ENCODE results near the gene TRPV6. TPM values are rescaled to one million over a fixed set of nuclear protein-coding genes. Genes with fewer than 3 reads are reported as not detected.
A peak's percentile ranks its signal among the peaks of the same experiment; 100 is the strongest.

The TRPV6 gene
- total RNA-seq, 6 donors from 2014 or later = 0.23 to 1.5 (median 0.68) TPM

DNA sequence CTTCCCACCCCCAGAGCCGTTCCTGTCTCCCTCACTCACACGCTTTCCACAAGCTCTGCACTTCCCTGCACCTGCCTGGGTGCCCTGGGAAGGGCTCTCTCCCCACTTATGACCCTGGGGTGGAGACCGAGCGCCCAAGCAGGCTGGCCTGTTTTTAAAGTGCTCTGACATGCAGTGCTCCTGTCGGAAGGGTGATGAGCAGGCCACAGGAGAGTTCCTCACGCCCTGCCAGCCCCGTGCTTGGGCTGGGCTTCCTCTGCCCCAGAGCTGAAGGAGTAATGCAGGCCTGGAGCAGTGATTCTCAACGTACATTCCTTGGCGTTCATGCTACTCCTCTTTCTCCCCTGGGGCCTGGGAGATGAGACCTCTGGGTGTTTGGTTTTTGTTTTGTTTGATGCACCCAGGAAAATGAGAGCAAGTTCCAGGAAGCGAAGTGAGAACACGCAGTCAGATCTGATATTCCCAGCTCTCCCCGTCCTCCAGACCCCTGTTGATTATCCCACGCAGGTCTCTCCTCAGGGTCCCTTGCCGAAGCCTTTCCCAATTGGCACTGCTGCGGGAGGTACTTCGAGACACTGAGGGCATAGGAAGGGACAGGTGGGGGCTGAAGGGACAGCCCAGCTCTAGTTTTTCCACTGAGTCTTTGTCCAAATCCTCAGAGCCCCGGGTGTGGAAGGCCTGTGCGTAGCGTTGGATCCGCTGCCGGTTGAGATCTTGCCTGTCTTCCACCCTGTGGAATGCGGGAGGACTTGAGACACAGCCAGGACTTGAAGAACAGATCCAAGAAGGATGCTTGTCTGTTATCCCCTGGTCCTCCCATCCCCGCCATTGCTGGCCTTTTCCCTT, 14.1 kb downstream of the TRPV6 start:
- Histone ChIP-seq H3K4me1 (no peaks in the 10 kb centered on the region), H3K9me3 (no peaks in the 10 kb centered on the region), H3K27me3 (no peaks in the 10 kb centered on the region), H3K36me3 (no peaks in the 10 kb centered on the region), H3K4me3 (no peak overlapping the region), H3K27ac (no peak overlapping the region)
- TF ChIP-seq POLR2A (IDR thresholded peaks at IDR 0.05) = no peak
- DNase-seq = no peak
- no peak for ATAC-seq (ENCODE audit: low FRiP score in 2 of 2)
- 88 to 90% methylated on average over 21 to 23 of the region's 23 CpGs for WGBS, 2 donors

DNA sequence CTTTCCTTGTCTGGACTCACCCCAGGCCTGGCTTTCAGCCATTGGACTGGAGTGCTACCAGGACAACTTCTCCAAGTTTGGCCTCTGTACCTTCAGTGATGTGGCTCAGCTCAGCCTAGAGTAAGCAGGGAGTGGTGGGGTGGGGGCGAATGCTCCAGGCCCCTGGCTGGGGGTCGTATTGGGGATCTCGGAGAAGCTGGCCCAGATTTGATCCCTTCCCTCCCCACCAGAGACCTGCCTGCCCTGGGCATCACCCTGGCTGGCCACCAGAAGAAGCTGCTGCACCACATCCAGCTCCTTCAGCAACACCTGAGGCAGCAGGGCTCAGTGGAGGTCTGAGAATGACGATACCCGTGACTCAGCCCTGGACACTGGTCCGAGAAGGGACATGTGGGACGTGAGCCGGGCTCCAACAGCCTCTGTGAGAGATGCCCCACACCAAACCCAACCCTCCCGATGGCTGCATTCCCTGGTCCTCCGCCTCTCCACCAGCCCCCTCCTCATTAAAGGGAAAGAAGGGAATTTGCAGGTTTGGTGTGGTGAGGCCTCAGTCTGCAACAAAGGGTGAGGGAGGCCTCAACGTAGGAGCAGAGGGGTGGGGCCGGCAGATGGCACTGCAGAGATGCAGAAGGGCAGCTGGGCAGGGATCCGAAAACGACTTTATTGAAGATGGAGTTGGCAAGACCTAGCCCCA, 14.8 kb downstream of the TRPV6 start:
- ATAC-seq (ENCODE audit: low FRiP score in 2 of 2) (no peak), DNase-seq (no peak)
- Histone ChIP-seq H3K9me3 (no peaks in the 10 kb centered on the region), H3K27me3 (no peaks in the 10 kb centered on the region), H3K27ac (no peak overlapping the region), H3K36me3 (no peaks in the 10 kb centered on the region), H3K4me1 (no peaks in the 10 kb centered on the region), H3K4me3 (no peak overlapping the region)
- TF ChIP-seq POLR2A (IDR thresholded peaks at IDR 0.05) (no peak), EP300 (IDR thresholded peaks at IDR 0.05) (no peak), POLR2AphosphoS5 (IDR thresholded peaks at IDR 0.05) (no peak)
- TF ChIP-seq, protein P1, sequence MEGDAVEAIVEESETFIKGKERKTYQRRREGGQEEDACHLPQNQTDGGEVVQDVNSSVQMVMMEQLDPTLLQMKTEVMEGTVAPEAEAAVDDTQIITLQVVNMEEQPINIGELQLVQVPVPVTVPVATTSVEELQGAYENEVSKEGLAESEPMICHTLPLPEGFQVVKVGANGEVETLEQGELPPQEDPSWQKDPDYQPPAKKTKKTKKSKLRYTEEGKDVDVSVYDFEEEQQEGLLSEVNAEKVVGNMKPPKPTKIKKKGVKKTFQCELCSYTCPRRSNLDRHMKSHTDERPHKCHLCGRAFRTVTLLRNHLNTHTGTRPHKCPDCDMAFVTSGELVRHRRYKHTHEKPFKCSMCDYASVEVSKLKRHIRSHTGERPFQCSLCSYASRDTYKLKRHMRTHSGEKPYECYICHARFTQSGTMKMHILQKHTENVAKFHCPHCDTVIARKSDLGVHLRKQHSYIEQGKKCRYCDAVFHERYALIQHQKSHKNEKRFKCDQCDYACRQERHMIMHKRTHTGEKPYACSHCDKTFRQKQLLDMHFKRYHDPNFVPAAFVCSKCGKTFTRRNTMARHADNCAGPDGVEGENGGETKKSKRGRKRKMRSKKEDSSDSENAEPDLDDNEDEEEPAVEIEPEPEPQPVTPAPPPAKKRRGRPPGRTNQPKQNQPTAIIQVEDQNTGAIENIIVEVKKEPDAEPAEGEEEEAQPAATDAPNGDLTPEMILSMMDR (IDR thresholded peaks at IDR 0.05) = no peak
- 84 to 88% methylated on average over 7 to 14 of the region's 14 CpGs for WGBS, 2 donors

DNA sequence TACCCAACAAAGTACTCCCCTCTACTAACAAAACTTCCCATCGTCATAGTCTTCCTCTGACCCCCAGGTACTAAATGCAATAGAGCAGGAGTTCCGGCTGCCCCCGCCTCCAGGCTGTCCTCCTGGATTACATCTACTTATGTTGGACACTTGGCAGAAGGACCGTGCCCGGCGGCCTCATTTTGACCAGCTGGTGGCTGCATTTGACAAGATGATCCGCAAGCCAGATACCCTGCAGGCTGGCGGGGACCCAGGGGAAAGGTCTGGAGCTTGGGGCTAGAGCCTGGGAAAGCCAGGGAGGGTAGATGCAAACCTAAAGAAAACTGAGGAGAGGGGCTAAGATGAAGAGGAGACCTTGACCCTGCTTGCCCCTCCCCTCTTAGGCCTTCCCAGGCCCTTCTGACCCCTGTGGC, 15.4 kb downstream of the TRPV6 start:
- no peaks in the 10 kb centered on the region for H3K36me3 ChIP-seq
- ATAC-seq (ENCODE audit: low FRiP score in 2 of 2) = no peak
- no peak for TF ChIP-seq EP300 (IDR thresholded peaks at IDR 0.05)
- no peak for TF ChIP-seq POLR2AphosphoS5 (IDR thresholded peaks at IDR 0.05)
- no peak for TF ChIP-seq POLR2A (IDR thresholded peaks at IDR 0.05)
- TF ChIP-seq, protein P1 (IDR thresholded peaks at IDR 0.05) = no peak
- no peaks in the 10 kb centered on the region for H3K27me3 ChIP-seq
- H3K4me3 ChIP-seq = no peak overlapping the region
- no peak overlapping the region for H3K27ac ChIP-seq
- 83% methylated on average over 8 of the region's 8 CpGs for WGBS, 2 donors
- H3K9me3 ChIP-seq = no peaks in the 10 kb centered on the region
- no peaks in the 10 kb centered on the region for H3K4me1 ChIP-seq
- no peak for DNase-seq

DNA sequence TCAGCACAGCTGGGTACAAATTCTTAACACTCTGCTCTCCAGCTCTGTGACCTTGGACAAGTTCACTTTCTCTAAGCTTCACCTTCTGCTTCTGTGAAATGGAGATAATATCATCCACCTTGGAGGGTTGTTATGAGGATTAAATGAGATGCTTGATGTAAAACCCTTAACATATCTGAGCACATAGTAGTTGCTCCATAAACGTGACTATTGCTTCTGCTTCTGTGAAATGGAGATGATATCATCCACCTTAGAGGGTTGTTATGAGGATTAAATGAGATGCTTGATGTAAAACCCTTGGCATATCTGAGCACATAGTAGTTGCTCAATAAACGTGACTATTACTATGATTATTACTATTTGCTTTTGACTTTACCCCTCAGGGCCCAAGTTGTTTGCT, 16.1 kb downstream of the TRPV6 start:
- ATAC-seq (ENCODE audit: low FRiP score in 2 of 2) = no peak
- Histone ChIP-seq H3K4me1 (no peaks in the 10 kb centered on the region), H3K36me3 (no peaks in the 10 kb centered on the region), H3K27ac (no peak overlapping the region), H3K9me3 (no peaks in the 10 kb centered on the region), H3K27me3 (no peaks in the 10 kb centered on the region), H3K4me3 (no peak overlapping the region)
- TF ChIP-seq POLR2A (IDR thresholded peaks at IDR 0.05) = no peak
- TF ChIP-seq POLR2AphosphoS5 (IDR thresholded peaks at IDR 0.05) = no peak
- 86 to 87% methylated on average over 2 of the region's 2 CpGs for WGBS, 2 donors
- DNase-seq = no peak

DNA sequence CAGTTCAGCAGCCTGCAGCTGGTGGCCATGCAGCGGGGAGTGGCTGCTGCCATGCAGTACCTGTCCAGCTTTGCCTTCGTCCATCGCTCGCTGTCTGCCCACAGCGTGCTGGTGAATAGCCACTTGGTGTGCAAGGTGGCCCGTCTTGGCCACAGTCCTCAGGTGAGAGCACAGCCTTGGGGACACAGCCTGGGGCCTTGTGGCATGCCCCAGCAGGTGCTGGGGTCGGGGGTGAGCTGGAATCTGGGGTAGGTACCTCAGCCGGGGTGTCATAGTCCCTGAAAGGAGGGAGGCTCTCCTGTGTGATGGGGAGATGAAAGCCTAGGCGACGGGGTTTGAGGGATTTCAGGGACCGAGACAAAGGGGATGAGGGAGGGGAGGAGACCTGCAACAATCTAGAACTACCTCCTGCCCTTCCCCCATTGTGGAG, 16.5 kb downstream of the TRPV6 start:
- Histone ChIP-seq H3K27ac (no peak overlapping the region), H3K4me1 (no peaks in the 10 kb centered on the region), H3K27me3 (no peaks in the 10 kb centered on the region), H3K36me3 (no peaks in the 10 kb centered on the region), H3K4me3 (no peak overlapping the region), H3K9me3 (no peaks in the 10 kb centered on the region)
- DNase-seq (peak in 1 of 2 donors; percentile 48), ATAC-seq (ENCODE audit: low FRiP score in 2 of 2) (no peak)
- TF ChIP-seq POLR2A (IDR thresholded peaks at IDR 0.05) (no peak), EP300 (IDR thresholded peaks at IDR 0.05) (no peak), POLR2AphosphoS5 (IDR thresholded peaks at IDR 0.05) (no peak)
- TF ChIP-seq, protein P1 (IDR thresholded peaks at IDR 0.05) = no peak
- 94 to 97% methylated on average over 11 of the region's 11 CpGs for WGBS, 2 donors
